GM23338 (cell line): Measurements from ENCODE around the gene XPO6. TPM values are rescaled to one million over a fixed set of nuclear protein-coding genes. Genes with fewer than 3 reads are reported as not detected.

Source experiments
- CREB1 ChIP-seq: fragments of 250-450 bp; sonication (Bioruptor Pico); IDR thresholded peaks from 2 replicates; pipeline ENCODE4 v1.5.0; 2020; ENCODE audit warnings: low read depth, mild to moderate bottlenecking, moderate library complexity
- ETS1 ChIP-seq: IDR thresholded peaks from 2 replicates; pipeline ENCODE4 v1.6.1; 2016; ENCODE audit warnings: antibody characterized with exemption
- EZH2 ChIP-seq: fragments of 200-600 bp; sonication (generic); IDR thresholded peaks from one replicate; pipeline ENCODE4 v1.8.0; 2017; ENCODE audit warnings: antibody characterized with exemption, mild to moderate bottlenecking, low read depth; ENCODE audit not compliant: unreplicated experiment
- EZH2phosphoT487 ChIP-seq: fragments of 200-600 bp; sonication (generic); IDR thresholded peaks from one replicate; pipeline ENCODE4 v1.8.1; 2018; ENCODE audit warnings: antibody characterized with exemption; ENCODE audit not compliant: unreplicated experiment
- JUNB ChIP-seq: IDR thresholded peaks from one replicate; pipeline ENCODE4 v1.6.1; 2016; ENCODE audit warnings: antibody characterized with exemption; ENCODE audit not compliant: unreplicated experiment
- NANOG ChIP-seq: IDR thresholded peaks from 2 replicates; pipeline ENCODE4 v1.6.1; 2016; ENCODE audit warnings: antibody characterized with exemption, borderline replicate concordance
- POLR2AphosphoS5 ChIP-seq: IDR thresholded peaks from 2 replicates; pipeline ENCODE4 v1.6.1; 2016; ENCODE audit warnings: antibody characterized with exemption, low read depth
- REST ChIP-seq: IDR thresholded peaks from one replicate; pipeline ENCODE4 v1.6.1; 2018; ENCODE audit warnings: antibody characterized with exemption; ENCODE audit not compliant: unreplicated experiment
- STAT1 ChIP-seq: IDR thresholded peaks from one replicate; pipeline ENCODE4 v1.6.1; 2016; ENCODE audit warnings: antibody characterized with exemption; ENCODE audit not compliant: unreplicated experiment
- ZNF331 ChIP-seq: fragments of 250-450 bp; sonication (Bioruptor Pico); IDR thresholded peaks from 2 replicates; pipeline ENCODE4 v1.5.0; 2020; ENCODE audit warnings: low read depth, mild to moderate bottlenecking, moderate library complexity
- polyA plus RNA-seq: library from polyadenylated mRNA; unstranded; fragments of >200 nt; fragmentation: Nextera tagmentation; extraction: Ambion mirVana; gene quantifications from 2 replicates; pipeline ENCODE4 v1.2.1, GENCODE V29; 2016
- total RNA-seq: library from RNA; depleted of rRNA; stranded (reverse); fragments of >200 nt; shearing (Covaris generic); gene quantifications from 2 replicates; pipeline ENCODE4 v1.2.3, GENCODE V29; 2014
- TF ChIP-seq, protein P1 (sequence below), 2 experiments: fragments of 200-600 bp in 1 of 2; sonication (generic) in 1 of 2; conservative IDR thresholded peaks; 2 replicates each; pipeline versions ENCODE4 v1.5.1 to v1.6.1; 2016 to 2017; ENCODE audit warnings: antibody characterized with exemption in 2 of 2, low read depth in 2 of 2, mild to moderate bottlenecking in 2 of 2, moderate library complexity in 1 of 2

The XPO6 gene
- total and polyA plus RNA-seq, 2 experiments from 2014 or later, result 83.9 to 178 TPM

DNA sequence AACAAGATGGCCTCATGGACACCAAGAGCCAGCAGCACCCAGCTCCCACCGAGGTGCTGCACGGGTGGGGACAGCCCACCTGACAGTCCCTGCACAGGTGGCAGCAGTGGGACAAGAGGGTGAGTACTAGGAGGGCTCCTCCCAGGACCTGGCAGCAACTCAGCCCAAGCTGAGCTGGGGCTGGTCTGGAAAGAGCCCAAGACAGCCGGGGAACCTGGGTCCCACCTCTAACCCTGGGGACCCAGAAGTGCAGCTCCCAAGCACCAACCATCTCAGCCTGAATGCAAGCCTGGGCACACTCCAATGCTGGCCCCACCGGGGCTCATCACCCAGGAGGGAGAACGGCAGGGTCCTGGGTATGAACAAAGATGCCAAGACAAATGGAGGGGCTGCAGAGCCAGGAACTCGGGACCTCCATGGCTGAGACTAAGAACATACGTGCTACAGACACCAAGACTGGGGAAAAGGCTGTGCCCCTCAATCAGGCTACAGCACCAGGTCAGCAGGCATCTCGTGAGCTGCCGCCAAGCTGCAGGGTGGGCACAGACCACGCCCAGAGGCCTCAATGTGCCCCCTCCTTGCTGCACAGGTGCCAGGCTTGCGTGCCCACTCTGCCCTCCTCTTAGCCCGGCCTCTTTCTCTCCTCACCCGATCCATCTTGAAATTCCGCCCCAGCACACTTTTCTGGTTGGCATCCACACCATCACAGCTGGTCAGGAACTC lies 110.8 kb downstream of the XPO6 start (continued):
- TF ChIP-seq ETS1 (no peak), CREB1 (no peak), NANOG (no peak), ZNF331 (no peak), JUNB (no peak), STAT1 (no peak), POLR2AphosphoS5 (no peak), EZH2phosphoT487 (no peak), REST (no peak), EZH2 (no peak)
- TF ChIP-seq, protein P1, sequence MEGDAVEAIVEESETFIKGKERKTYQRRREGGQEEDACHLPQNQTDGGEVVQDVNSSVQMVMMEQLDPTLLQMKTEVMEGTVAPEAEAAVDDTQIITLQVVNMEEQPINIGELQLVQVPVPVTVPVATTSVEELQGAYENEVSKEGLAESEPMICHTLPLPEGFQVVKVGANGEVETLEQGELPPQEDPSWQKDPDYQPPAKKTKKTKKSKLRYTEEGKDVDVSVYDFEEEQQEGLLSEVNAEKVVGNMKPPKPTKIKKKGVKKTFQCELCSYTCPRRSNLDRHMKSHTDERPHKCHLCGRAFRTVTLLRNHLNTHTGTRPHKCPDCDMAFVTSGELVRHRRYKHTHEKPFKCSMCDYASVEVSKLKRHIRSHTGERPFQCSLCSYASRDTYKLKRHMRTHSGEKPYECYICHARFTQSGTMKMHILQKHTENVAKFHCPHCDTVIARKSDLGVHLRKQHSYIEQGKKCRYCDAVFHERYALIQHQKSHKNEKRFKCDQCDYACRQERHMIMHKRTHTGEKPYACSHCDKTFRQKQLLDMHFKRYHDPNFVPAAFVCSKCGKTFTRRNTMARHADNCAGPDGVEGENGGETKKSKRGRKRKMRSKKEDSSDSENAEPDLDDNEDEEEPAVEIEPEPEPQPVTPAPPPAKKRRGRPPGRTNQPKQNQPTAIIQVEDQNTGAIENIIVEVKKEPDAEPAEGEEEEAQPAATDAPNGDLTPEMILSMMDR (conservative IDR thresholded peaks at IDR 0.05; ENCODE audit: low read depth in 2 of 2), result no peak
